HG02678 (cell line): ENCODE data around the gene SLC6A7.
"Not testable (repeated sequence)": the region's sequence is repeated elsewhere in the genome, so short reads cannot be mapped to it uniquely, and the experiment has no call there.

Experiments used
- ATAC-seq: cut with Tn5 transposase; IDR thresholded peaks from one replicate; pipeline ENCODE4 v1.9.1; 2021; ENCODE audit warnings: mild to moderate bottlenecking, moderate library complexity; ENCODE audit not compliant: unreplicated experiment

The SLC6A7 gene

DNA sequence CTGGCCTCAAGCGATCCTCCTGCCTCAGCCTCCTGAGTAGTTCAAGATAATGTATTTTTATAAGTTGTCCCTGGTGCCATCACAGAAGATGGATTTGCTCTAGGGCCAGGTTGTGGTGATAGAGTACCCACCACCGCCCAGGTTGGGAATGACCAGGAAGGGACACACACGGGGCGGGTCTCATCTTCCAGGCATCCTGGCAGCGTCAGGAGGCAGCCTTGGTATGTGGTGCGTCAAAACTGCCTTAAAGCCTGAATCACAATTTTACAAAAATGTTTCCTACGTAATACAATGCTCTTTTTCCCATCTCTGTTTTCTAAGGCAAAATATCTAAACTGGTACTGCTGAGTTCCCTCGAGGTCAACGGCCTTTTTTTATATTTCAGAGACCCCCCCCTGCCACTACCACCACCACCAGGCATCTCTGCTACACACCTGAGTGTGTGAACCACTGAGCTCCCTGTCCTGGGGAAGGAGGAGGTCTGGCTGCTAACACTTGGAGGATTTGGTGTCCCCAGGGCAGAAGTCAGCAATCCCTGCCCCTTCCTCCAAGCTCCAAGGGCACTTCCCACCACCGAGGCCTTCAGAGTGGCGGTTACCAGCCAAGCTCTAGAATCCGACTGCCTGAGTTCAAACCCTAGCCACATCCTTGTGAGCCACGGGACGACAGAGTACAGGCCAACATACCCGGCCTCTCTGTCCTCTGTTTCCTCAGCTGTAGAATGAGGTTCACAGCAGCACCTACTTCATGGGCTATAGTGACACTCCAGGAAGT lies 47.3 kb downstream of the SLC6A7 start:
- ATAC-seq, result no peak

DNA sequence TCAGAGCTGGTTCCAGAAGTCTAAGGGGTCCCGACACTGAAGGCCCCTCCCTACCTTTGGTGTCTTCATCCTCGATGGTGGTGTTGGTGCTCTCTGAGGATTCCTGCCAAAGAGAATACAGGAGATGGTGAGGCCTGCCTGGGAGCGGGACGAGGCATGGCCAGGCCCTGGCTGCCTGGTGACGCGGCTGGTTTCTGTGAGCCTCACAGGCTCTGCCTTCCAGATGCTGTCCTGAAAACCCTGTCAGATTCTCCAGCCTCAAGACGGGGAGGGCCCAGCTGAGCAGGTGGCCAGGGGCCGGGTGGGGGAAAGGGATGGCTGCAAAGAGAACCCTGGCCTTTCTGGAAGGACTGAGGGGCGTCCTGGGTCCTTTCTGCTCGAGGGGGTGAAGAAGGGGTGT lies 48.8 kb downstream of the SLC6A7 start:
- ATAC-seq, result no peak

DNA sequence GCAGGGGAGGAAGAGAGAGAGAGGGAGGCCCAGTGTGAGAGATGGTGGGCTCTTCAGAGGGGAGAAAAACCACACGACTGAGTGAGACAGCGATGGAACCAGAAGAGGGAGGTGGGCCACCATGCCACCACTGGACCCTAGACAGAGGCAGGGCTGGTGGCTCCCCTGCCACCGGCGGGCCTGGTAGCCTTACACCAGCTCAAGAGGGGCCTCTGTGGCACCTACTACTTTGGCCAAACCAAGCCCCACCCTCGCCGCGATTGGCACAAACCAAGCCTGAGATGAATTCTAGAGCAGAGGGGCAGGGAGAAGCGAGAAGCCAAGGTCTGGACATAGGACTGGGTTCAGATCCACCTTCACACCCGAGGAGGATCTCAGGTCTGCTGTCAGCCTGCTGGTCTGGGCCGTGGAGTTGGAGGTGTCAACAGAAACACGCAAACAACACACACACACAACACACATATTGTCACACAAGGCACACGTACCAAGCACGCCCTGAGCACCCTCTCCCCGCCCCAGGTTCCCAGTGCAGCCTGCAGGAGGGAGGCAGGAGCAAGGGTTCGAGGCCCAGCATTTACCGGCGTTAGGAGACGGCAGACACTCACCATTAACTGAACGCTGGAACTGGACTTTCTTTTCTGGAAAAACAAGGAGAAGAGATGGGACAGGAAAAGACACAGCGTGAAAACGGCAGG lies 49.4 kb downstream of the SLC6A7 start:
- ATAC-seq, result no peak

DNA sequence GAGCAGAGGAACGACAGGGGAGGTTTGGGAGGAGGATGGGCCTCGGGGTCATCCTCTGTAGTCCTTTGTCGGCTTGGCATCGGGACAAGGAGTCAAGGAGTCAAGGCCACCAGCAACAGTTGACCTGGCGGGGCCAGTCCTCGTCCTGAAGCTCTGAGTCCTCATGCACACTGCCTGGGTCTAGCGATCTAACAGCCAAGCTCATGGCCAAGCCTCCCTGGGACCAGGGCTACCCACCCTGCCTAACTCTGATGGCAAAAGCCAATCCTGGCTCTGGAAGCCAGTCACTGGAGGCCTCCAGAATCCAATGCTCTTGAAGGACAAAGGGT lies 49.9 kb downstream of the SLC6A7 start:
- no peak for ATAC-seq

DNA sequence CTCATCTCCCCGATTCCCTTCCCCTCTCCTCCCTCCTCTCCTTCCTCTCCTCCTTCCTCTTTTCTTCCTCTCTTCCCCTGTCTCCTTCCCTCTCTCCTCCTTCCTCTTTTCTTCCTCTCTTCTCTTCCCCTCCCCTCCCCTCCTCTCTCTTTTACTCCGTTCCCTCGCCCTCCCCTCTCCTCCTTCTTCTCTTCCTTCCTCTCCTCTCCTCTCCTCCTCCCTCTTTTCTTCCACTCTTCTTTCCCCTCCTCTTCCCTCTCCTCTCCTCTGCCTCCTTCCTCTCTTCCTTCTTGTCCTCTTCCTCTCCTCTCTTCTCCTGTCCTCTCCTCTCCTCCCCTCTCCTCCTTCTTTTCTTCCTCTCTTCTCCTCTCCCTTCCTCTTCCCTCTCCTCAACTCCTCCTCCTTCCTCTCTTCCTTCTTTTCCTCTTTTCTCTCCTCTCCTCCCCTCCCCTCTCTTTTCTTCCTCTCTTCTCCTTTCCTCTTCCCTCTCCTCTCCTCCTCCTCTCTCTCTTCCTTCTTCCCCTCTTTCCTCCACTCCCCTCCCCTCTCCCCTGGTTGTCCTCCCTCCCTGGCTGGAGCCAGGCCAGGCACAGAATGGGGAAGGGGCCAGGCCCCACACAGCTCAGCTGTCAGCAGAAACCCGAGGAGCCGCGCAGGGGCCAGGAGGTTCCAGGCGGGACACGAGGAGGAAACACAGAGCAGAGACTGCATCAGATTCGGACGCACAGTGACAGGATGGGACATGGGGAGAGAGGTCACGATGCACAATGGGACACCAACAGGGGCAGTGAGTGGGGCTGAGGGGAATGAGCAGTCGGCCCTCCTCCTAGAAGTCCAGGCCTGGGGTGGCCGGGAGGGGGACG lies 51.7 kb downstream of the SLC6A7 start:
- no peak for ATAC-seq

DNA sequence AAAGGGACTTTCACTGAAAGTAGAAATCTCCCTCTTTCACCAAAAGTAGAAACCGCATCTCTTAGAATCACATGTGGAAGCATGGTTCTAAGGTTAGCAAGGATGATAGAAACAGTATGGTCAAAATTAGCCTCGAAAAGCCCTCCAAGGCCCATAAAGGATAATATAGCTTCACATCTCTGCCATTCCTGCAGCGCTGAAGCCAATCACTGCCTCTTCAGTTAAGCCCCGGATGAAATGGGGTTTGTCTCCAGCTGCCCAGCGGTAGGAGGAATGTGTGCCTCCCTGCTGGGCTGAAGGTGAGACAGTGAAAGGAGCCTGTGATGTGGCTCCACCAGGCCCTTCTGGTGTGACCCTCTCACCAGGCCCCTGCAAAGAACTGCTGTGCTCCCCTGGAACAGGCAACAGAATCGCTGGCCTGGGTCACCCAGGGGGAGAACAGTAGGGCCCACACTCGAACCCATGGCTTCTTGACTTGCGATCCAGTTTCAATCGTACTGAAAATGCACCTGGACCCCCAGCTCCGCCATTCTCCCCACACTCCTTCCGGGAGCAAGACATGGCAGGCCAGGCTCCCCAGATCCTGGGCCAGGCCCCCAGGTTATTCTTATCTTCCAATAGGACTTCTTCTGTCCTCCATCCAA lies 52.5 kb downstream of the SLC6A7 start:
- no peak for ATAC-seq

DNA sequence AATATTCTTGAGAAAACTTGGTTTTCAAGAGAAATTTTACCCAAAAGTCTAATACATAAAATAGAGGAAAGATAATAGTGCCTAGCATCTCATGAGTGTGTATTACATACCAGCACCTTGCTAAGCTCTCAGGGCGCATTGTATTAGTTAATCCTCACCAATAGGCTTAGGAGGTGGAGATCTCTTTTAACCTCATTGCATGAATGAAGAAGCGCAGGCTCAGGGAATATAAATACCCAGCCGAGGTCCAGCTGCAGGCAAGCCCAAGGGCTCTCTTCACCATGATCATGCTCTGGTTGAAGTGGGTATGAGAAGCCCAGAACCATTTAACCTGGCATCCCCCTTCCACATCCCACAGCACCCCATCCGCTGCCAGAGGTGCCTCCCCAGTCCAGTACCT lies 53.7 kb downstream of the SLC6A7 start:
- no peak for ATAC-seq

DNA sequence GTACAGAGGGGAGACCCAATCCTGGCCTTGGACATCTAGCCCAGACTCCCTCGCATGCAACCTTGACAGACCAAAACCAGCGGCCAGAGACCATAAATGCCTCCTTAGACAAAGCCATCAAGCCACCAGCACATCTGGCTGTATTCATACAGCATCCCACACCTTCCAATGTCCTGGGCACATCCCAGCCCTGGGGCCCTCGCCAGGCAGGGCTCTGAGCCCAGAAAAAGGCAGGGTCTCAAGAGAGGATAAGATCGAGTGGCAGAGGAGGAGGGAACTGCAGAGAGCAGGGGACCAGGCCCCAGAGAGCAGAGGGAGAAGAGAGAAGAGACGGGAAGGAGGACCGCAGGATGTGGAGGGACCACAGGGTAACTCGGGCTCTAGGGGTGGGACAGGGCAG lies 54.3 kb downstream of the SLC6A7 start:
- ATAC-seq, result no peak

DNA sequence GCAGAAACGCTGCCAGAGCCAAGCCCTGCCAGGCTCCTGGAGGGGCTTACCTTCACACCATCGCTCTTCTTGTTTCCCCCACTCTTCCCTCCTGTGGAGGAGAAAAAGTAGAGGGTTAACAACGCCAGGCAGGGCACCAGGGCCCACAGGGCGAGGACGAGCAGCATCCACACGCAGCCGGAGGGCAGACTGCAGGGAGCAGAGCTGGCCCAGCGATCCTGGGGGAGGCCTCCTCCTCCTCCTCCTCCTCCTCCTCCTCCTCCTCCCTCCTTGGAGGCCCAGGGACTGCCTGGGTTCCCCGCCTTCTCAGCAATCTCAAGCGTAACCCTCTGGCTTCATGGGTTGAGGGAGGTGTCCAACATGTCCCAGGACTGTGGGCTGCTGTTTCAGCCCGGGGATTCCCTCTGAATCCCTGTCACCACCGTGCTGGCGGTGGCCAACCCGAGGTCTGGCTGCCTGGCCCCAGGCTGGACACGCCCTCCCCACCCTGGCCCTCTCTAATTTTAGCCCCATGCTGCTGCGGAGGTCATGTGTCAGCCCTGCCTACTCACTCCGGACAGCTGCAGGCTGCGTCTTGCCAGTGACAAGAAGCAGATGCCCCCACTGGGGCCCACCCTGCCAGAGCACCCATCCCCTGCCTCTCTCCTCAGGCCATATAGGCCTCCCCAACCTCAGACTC lies 55.4 kb downstream of the SLC6A7 start:
- ATAC-seq, result no peak

DNA sequence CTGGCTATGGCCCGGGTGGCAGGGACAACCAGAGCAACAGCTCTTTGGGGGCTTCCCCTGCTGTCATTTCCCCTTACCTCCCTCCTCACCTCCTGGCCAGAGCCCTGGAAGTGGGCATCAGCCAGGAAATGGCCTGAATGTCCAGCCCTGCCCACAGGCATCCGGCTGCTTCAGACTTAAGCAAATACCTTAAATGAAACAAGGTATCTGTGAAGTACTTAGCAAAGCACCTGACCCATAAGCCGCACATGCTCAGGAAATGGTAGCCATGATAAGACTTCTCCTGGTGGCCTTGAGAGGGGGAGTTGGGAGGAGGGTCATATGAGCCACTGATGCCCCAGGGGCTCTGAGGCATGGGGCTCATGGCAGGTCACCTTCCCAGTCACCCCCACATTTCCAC lies 55.9 kb downstream of the SLC6A7 start:
- no peak for ATAC-seq

DNA sequence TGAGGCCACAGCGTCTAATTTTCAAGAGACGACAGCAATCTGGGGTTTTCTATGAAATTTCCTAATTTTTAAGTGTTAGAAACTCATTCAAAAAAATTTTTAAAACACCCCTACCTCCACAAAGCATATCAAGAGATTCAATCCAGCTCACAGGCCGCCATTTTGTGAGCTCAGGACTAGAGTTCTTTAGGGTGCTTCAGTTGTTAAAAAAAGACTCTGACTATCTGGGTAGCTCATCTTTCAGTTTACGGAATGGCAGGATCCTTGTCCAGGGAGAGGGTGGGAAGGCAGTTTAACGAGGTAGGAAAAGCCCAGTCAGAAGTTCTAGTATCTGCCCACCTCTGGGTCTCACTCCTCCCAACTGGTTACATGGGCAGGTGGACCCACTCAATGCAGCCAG lies 56.6 kb downstream of the SLC6A7 start:
- no peak for ATAC-seq

DNA sequence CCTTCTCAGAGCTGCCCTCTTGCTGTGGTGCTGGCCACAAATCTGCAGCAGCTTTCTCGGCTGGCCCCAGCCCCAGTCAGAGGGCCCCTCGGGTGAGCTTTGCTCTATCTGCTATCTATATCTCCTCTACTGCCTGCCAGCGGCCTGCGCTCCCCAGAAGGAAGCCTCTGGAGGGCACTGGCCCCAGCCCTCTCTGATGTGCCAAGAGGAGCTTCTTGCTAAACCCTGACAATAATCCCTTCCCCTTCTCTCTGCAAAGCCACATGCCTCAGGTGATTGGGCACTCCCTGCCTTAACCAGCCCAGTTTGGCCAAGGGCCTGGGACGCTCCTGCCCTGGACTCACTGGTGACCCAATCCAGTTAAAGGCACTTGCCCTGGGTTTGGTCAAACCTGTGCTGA lies 57.0 kb downstream of the SLC6A7 start:
- ATAC-seq, result no peak

DNA sequence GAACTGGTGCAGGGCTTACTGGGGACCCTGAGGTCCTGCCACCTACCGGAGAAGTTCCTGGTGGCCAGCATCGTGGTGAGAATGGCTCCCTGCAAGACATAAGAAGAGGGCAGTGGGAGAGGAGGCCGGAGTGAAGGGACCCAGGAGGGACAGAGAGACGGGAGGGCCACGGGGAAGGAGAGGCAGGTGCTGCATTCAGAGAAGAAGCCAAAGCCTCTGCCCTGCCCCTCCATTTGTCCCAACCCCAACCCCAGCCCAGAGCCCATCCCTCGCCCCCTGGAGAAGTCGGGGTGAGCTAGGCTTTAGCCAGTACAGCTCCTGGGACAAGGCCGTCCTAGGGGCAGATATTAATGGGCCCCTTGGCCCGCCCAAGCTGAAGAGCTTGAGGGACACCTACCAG lies 57.9 kb downstream of the SLC6A7 start:
- no peak for ATAC-seq

DNA sequence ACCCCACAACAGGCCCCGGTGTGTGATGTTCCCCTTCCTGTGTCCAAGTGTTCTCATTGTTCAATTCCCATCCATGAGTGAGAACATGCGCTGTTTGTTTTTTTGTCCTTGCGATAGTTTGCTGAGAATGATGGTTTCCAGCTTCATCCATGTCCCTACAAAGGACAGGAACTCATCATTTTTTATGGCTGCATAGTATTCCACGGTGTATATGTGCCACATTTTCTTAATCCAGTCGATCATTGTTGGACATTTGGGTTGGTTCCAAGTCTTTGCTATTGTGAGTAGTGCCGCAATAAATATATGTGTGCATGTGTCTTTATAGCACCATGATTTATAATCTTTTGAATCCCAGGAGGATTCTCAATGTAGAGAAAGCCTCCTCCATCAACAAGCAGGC lies 58.6 kb downstream of the SLC6A7 start:
- ATAC-seq, result not testable (repeated sequence)

DNA sequence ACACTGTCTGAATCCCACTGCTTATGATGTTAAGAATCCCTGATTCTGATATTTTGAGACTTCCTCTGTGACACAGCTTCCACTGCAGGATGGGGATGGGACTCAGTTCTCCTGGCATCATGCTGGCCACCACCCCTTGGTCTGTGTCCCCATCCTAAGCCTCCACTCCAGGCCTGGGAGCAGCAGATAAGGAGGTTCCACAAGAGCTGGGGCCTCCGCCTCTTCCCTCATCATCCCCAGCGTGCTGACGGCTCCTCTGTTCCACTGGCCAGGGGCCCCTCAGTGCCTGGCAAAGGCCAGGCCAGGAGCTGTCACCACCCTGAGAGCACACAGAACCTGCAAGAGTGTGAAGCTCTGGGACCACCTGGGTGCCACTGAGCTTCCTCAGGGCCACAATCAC lies 59.1 kb downstream of the SLC6A7 start:
- no peak for ATAC-seq

DNA sequence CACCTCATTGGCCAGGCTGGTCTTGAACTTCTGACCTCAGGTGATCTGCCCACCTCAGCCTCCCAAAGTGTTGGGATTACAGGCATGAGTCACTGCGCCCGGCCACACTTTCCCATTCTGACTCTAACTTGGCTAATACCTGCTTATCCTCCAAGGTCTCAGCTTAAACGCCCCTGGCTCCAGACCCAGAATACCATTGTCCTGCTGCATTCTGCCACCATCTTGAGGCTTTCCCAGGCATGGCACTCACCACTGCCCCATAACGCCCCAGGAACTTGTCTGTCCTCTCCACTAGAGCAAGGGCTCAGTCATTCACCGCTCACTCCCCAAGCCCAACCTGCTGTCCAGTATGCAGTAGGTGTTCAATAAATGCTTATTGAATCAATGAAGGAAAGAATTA lies 59.9 kb downstream of the SLC6A7 start:
- no peak for ATAC-seq

DNA sequence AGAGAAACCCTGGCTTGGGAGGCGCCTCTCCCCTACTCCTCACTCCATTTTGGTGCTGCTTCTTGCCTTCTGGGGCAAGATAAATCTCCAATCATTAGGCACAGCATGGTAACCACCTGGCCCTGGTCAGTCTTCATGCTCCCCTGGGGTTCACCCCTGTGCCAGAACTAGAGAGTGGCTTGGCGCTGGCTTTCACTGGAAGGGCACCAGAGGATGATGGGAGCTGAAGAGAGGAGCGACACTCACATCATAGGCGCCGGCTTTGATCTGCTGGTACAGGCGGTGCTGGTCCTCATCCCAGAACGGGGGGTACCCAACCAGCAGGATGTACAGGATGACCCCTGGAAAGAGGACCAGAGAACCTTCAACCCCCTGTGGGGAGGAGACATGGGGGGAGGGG lies 61.6 kb downstream of the SLC6A7 start:
- no peak for ATAC-seq

DNA sequence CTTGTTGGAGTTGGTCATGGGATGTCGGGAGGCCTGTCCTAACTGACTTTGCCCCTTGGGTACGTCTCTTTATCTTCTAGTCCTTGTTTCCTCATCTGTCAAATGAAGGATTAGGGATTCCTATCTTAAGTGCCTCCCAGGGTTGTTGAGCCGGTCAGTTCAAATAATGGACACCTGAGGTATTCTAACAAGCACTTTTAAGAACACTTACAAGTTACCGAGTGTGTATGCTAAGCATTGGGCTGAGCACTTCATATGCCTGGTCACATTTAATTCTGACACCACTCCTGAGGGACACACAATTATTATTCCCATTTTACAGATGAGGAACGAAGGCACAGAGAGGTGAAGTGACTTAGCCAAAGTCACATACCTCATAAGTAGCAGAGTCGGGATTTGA lies 62.6 kb downstream of the SLC6A7 start:
- no peak for ATAC-seq

DNA sequence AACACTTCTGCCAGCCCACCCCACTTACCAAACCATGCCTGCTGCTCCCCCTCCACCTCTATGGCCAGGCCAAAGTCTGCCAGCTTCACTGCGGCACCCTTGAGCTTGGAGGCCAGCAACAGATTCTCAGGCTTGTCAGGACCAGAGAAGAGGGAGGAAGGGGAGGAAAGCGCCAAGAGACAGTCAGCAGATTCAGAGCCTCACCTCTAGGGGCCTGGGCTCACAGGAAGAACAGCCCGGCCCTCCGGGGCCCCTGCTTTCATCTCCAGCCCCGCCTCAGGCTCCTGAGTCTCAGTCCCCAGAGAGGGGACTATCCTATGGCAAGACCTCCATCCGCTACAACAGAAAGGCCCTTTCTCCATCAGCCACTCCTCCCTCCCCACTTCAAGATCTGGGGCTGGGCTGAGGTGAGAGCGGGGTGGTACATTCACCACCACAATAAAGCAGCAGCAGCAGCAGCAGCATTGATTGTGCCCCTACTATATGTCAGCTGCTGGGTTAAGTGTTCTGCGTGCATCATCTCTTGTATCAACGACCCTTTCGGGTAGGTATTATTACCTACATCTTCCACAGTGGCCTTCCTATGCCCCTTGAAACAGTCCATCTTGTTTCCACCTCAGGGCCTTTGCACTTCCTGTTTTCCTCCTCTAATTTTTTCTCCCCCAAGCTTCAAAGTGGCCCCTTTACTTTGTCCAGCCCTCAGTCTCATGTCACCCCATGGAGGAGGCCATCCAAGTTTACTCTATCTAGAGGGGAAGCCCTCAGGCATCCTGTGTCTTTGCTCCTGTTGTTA lies 63.8 kb downstream of the SLC6A7 start:
- ATAC-seq, result no peak

DNA sequence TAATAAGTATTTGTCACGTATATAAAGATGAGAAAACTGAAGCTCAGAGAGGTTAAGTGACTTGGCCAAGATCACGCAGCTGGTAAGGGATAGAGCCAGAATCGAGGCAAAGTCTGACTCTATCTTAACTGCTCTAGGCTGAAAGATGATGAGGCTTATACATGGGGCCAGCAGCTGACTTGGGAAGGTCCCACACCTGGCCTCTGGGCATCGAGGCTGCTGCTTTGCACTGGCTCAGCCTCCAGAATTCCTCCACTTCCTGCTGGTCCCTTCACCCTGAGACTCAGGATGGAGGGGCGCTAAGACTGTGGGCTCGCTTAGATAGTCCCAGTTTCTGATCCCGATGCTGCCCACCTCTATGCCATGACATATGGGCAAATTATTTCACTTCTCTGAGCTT lies 64.5 kb downstream of the SLC6A7 start:
- no peak for ATAC-seq
